ENCODE data around the gene TRPM5. TPM values are rescaled to one million over a fixed set of nuclear protein-coding genes. Genes with fewer than 3 reads are reported as not detected.

TRPM5 gene
- total RNA-seq, 1 donor from 2014 or later = not detected

GRCh38 chr11:2428322-2428795 lies 16.0 kb downstream of the TRPM5 start:
- ATAC-seq = peak; percentile 90
- intact Hi-C loops (cut with micrococcal nuclease) = loop anchor here (2.0 kb wide), 1 partner anchor 102 kb away; no protein-coding TSS in a partner anchor
- DNase-seq = peak; percentile 88

- intact Hi-C loops (cut with micrococcal nuclease) = loop anchor here (2.0 kb wide), 1 partner anchor 103 kb away; no protein-coding TSS in a partner anchor
- peak; percentile 27 for DNase-seq
- peak; percentile 5 for ATAC-seq
Measured at GRCh38 chr11:2427721-2428321, 16.5 kb downstream of the TRPM5 start.

- ATAC-seq (no peak), DNase-seq (peak; percentile 19)
- intact Hi-C loops (cut with micrococcal nuclease) = no loop called here
Measured at GRCh38 chr11:2426826-2427521, 17.3 kb downstream of the TRPM5 start.

GRCh38 chr11:2426221-2426620 lies 18.1 kb downstream of the TRPM5 start:
- intact Hi-C loops (cut with micrococcal nuclease) = no loop called here
- DNase-seq (no peak), ATAC-seq (no peak)

GRCh38 chr11:2425506-2425905 lies 18.8 kb downstream of the TRPM5 start:
- ATAC-seq (no peak), DNase-seq (no peak)
- intact Hi-C loops (cut with micrococcal nuclease) = no loop called here

GRCh38 chr11:2424811-2425495 lies 19.4 kb downstream of the TRPM5 start:
- intact Hi-C loops (cut with micrococcal nuclease) = no loop called here
- DNase-seq (peak; percentile 19), ATAC-seq (no peak)

GRCh38 chr11:2423157-2424025 lies 20.9 kb downstream of the TRPM5 start:
- intact Hi-C loops (cut with micrococcal nuclease) = no loop called here
- ATAC-seq = no peak
- DNase-seq = peak; percentile 17

- intact Hi-C loops (cut with micrococcal nuclease) = no loop called here
- no peak for ATAC-seq
- DNase-seq = peak; percentile 23
Measured at GRCh38 chr11:2422461-2423156, 21.7 kb downstream of the TRPM5 start.

GRCh38 chr11:2421996-2422395 lies 22.3 kb downstream of the TRPM5 start:
- no peak for ATAC-seq
- DNase-seq = peak; percentile 32
- intact Hi-C loops (cut with micrococcal nuclease) = loop anchor here (2.0 kb wide), 1 partner anchor 117 kb away; no protein-coding TSS in a partner anchor

- intact Hi-C loops (cut with micrococcal nuclease) = loop anchor here (2.0 kb wide), 1 partner anchor 117 kb away; no protein-coding TSS in a partner anchor
- ATAC-seq (no peak), DNase-seq (peak; percentile 31)
Measured at GRCh38 chr11:2421226-2421994, 22.9 kb downstream of the TRPM5 start.

- ATAC-seq = peak; percentile 96
- intact Hi-C loops (cut with micrococcal nuclease) = loop anchor here (2.0 kb wide), 1 partner anchor 116 kb away; no protein-coding TSS in a partner anchor
- peak; percentile 87 for DNase-seq
Measured at GRCh38 chr11:2420502-2421225, 23.6 kb downstream of the TRPM5 start.

- intact Hi-C loops (cut with micrococcal nuclease) = loop anchor here (2.0 to 10.0 kb wide), 2 partner anchors 115 to 225 kb away; no protein-coding TSS in a partner anchor
- ATAC-seq (peak; percentile 84), DNase-seq (peak; percentile 89)
Measured at GRCh38 chr11:2419638-2420501, 24.4 kb downstream of the TRPM5 start.

GRCh38 chr11:2418693-2419360 lies 25.5 kb downstream of the TRPM5 start:
- DNase-seq = peak; percentile 17
- no peak for ATAC-seq
- intact Hi-C loops (cut with micrococcal nuclease) = loop anchor here (10.0 kb wide), 1 partner anchor 224 kb away; no protein-coding TSS in a partner anchor

GRCh38 chr11:2417856-2418692 lies 26.2 kb downstream of the TRPM5 start:
- intact Hi-C loops (cut with micrococcal nuclease) = loop anchor here (10.0 kb wide), 1 partner anchor 223 kb away; no protein-coding TSS in a partner anchor
- no peak for ATAC-seq
- peak; percentile 28 for DNase-seq
